Tibial nerve (tissue), 4 donors: ENCODE results near the gene PSPN. TPM values are rescaled to one million over a fixed set of nuclear protein-coding genes. Genes with fewer than 3 reads are reported as not detected.
A peak's percentile ranks its signal among the peaks of the same experiment; 100 is the strongest.
"Not testable (repeated sequence)": the region's sequence is repeated elsewhere in the genome, so short reads cannot be mapped to it uniquely, and the experiment has no call there.

ENCODE experiments used
- DNase-seq, 2 donors: peaks; one replicate each; pipeline ENCODE4 v3.0.0-alpha.2; 2019; ENCODE audit warnings: low spot score in 2 of 2
- H3K27ac ChIP-seq, 4 donors: fragments of 200-600 bp; sonication (generic) in 3 of 4; one replicate each; pipeline ENCODE4 v1.5.1; 2017 to 2019; ENCODE audit warnings: mild to moderate bottlenecking in 1 of 4
- H3K27me3 ChIP-seq, 2 donors: fragments of 200-600 bp; sonication (generic) in 1 of 2; one replicate each; pipeline versions ENCODE4 v1.5.1 to v1.6.0; 2017 to 2019
- H3K36me3 ChIP-seq, 3 donors: fragments of 200-600 bp; sonication (generic); one replicate each; pipeline ENCODE4 v1.5.1; 2018 to 2019
- H3K4me1 ChIP-seq, 4 donors: fragments of 200-600 bp; sonication (generic) in 3 of 4; one replicate each; pipeline ENCODE4 v1.5.1; 2017 to 2019
- H3K4me3 ChIP-seq, 4 donors: fragments of 200-600 bp; sonication (generic) in 3 of 4; one replicate each; pipeline ENCODE4 v1.5.1; 2017 to 2019; ENCODE audit warnings: mild to moderate bottlenecking in 1 of 4, moderate library complexity in 1 of 4
- H3K9me3 ChIP-seq, 4 donors: fragments of 200-600 bp; sonication (generic) in 3 of 4; one replicate each; pipeline ENCODE4 v1.5.1; 2017 to 2019
- CTCF ChIP-seq, 5 experiments: fragments of 200-600 bp in 3 of 5; fragments of 450-650 bp in 2 of 5; sonication (generic) in 3 of 5; IDR thresholded peaks; one replicate each; pipeline ENCODE4 v1.5.1; 2016 to 2019; ENCODE audit warnings: antibody characterized with exemption in 5 of 5, mild to moderate bottlenecking in 3 of 5, moderate library complexity in 2 of 5
- EP300 ChIP-seq, 2 donors: sonication (generic); formaldehyde crosslinking; IDR thresholded peaks; one replicate each; pipeline ENCODE4 v1.6.1; 2017; ENCODE audit warnings: antibody characterized with exemption in 2 of 2, mild to moderate bottlenecking in 1 of 2
- POLR2A ChIP-seq, 2 donors: fragments of 450-650 bp; IDR thresholded peaks; one replicate each; pipeline ENCODE4 v1.6.1; 2017; ENCODE audit warnings: antibody characterized with exemption in 2 of 2, mild to moderate bottlenecking in 2 of 2, moderate library complexity in 2 of 2
- WGBS, 2 donors: methylation state at CpG; one replicate each; pipeline ENCODE4 v1.1.5; 2018; 5-methylcytosine and 5-hydroxymethylcytosine counted together
- total RNA-seq, 4 donors: library from RNA; depleted of rRNA; stranded (reverse); fragments of >200 nt; gene quantifications; one replicate each; pipeline ENCODE4 v1.1.0, GENCODE V29; 2016

PSPN gene
- total RNA-seq, 4 donors from 2014 or later, result under 0.01 to 4.3 (median 2.5) TPM

- Histone ChIP-seq H3K9me3 (no peaks in the 10 kb centered on the region), H3K27ac (peak overlapping the region in 1 of 4 donors; percentile 26), H3K4me3 (no peak overlapping the region), H3K4me1 (peaks cover 0 to 12% (median 4%) of the 10 kb centered on the region in 4 donors), H3K27me3 (no peaks in the 10 kb centered on the region), H3K36me3 (no peaks in the 10 kb centered on the region)
- TF ChIP-seq POLR2A (IDR thresholded peaks at IDR 0.05), result no peak
- DNase-seq, result no peak
- 88 to 93% methylated on average over 10 of the region's 10 CpGs for WGBS, 2 donors
Observed at GRCh38 chr19:6402058-6402457, 26.3 kb upstream of the PSPN start.

- not testable (repeated sequence) for H3K27ac ChIP-seq, DNase-seq, H3K9me3 ChIP-seq, H3K4me3 ChIP-seq, H3K27me3 ChIP-seq, H3K36me3 ChIP-seq
- H3K4me1 ChIP-seq, result peaks cover 0 to 12% (median 4%) of the 10 kb centered on the region in 4 donors
- 87 to 89% methylated on average over 23 of the region's 23 CpGs for WGBS, 2 donors
Observed at GRCh38 chr19:6400062-6400944, 24.6 kb upstream of the PSPN start.

GRCh38 chr19:6396305-6396704 is 20.6 kb upstream of the PSPN start:
- no peak for DNase-seq

GRCh38 chr19:6394831-6395230 is 19.1 kb upstream of the PSPN start:
- H3K4me3 ChIP-seq, result no peak overlapping the region
- TF ChIP-seq CTCF (IDR thresholded peaks at IDR 0.05) (no peak), EP300 (IDR thresholded peaks at IDR 0.05) (no peak), POLR2A (IDR thresholded peaks at IDR 0.05) (no peak)
- no peaks in the 10 kb centered on the region for H3K9me3 ChIP-seq
- WGBS, 2 donors, result 85 to 86% methylated on average over 3 of the region's 3 CpGs
- H3K27me3 ChIP-seq, result no peaks in the 10 kb centered on the region
- H3K27ac ChIP-seq, result no peak overlapping the region
- peaks cover 0 to 24% (median 12%) of the 10 kb centered on the region in 4 donors for H3K4me1 ChIP-seq
- peaks cover 0 to 20% (median 0%) of the 10 kb centered on the region in 3 donors for H3K36me3 ChIP-seq
- no peak for DNase-seq

More at GRCh38 chr19:6396305-6396704, 20.6 kb upstream of the PSPN start:
- WGBS, 2 donors, result 90 to 91% methylated on average over 3 to 12 of the region's 12 CpGs
- Histone ChIP-seq H3K4me1 (peaks cover 0 to 19% (median 12%) of the 10 kb centered on the region in 4 donors), H3K4me3 (no peak overlapping the region), H3K27ac (no peak overlapping the region), H3K9me3 (no peaks in the 10 kb centered on the region), H3K27me3 (no peaks in the 10 kb centered on the region), H3K36me3 (peaks cover 0 to 5% (median 0%) of the 10 kb centered on the region in 3 donors)
- TF ChIP-seq POLR2A (IDR thresholded peaks at IDR 0.05) (no peak), EP300 (IDR thresholded peaks at IDR 0.05) (no peak), CTCF (IDR thresholded peaks at IDR 0.05) (no peak)

GRCh38 chr19:6393983-6394412 is 18.3 kb upstream of the PSPN start:
- H3K27me3 ChIP-seq, result no peaks in the 10 kb centered on the region
- 25 to 27% methylated on average over 14 of the region's 14 CpGs for WGBS, 2 donors
- peak overlapping the region; percentile 94 to 99 (median 97) for H3K27ac ChIP-seq
- peaks cover 0 to 28% (median 5%) of the 10 kb centered on the region in 3 donors for H3K36me3 ChIP-seq
- H3K4me3 ChIP-seq, result peak overlapping the region; percentile 64 to 77 (median 70)
- H3K9me3 ChIP-seq, result no peaks in the 10 kb centered on the region
- no peak for DNase-seq
- peaks cover 0 to 24% (median 12%) of the 10 kb centered on the region in 4 donors for H3K4me1 ChIP-seq
- no peak for TF ChIP-seq EP300 (IDR thresholded peaks at IDR 0.05)
- TF ChIP-seq POLR2A (IDR thresholded peaks at IDR 0.05), result no peak
- TF ChIP-seq CTCF (IDR thresholded peaks at IDR 0.05), result no peak
